Endodermal cell (in vitro differentiated cells): ENCODE results near the gene GPR162. TPM values are rescaled to one million over a fixed set of nuclear protein-coding genes. Genes with fewer than 3 reads are reported as not detected.

Experiments
- DNase-seq: peaks from one replicate; pipeline ENCODE4 v3.0.0-alpha.2; 2017
- H3K27ac ChIP-seq: 2 replicates; pipeline ENCODE4 v1.5.1; 2013; ENCODE audit warnings: mild to moderate bottlenecking, low read depth, low read length, moderate library complexity
- H3K27me3 ChIP-seq: 2 replicates; pipeline ENCODE4 v1.6.1; 2013; ENCODE audit warnings: mild to moderate bottlenecking, low read length, moderate library complexity; ENCODE audit not compliant: insufficient read depth, control insufficient read depth, poor library complexity, severe bottlenecking
- H3K36me3 ChIP-seq: 2 replicates; pipeline ENCODE4 v1.7.0; 2013; ENCODE audit warnings: mild to moderate bottlenecking, low read length, moderate library complexity; ENCODE audit not compliant: control insufficient read depth, insufficient read depth
- H3K4me1 ChIP-seq: one replicate; pipeline ENCODE4 v1.7.0; 2013; ENCODE audit warnings: low read length; ENCODE audit not compliant: control insufficient read depth, insufficient read depth
- H3K4me3 ChIP-seq: 2 replicates; pipeline ENCODE4 v1.5.1; 2013; ENCODE audit warnings: mild to moderate bottlenecking, low read length, moderate library complexity
- H3K9ac ChIP-seq: 2 replicates; pipeline ENCODE4 v1.6.1; 2013; ENCODE audit warnings: mild to moderate bottlenecking, low read length, moderate library complexity; ENCODE audit not compliant: poor library complexity, severe bottlenecking; ENCODE audit errors: extremely low read depth
- H3K9me3 ChIP-seq: 2 replicates; pipeline ENCODE4 v1.6.1; 2013; ENCODE audit warnings: mild to moderate bottlenecking, low read length, moderate library complexity; ENCODE audit not compliant: control insufficient read depth
- H3K27ac Mint-ChIP-seq: 2 replicates; pipeline ENCODE4 v1.8.0; 2020; ENCODE audit warnings: mixed read lengths
- H3K27me3 Mint-ChIP-seq: 2 replicates; pipeline ENCODE4 v1.8.0; 2021; ENCODE audit warnings: mild to moderate bottlenecking, mixed read lengths; ENCODE audit not compliant: insufficient read depth
- H3K36me3 Mint-ChIP-seq: 2 replicates; pipeline ENCODE4 v1.8.0; 2020; ENCODE audit warnings: low read depth, mixed read lengths
- H3K4me1 Mint-ChIP-seq: 2 replicates; pipeline ENCODE4 v1.8.0; 2020; ENCODE audit warnings: mixed read lengths
- H3K4me3 Mint-ChIP-seq: 2 replicates; pipeline ENCODE4 v1.8.0; 2020; ENCODE audit warnings: mild to moderate bottlenecking, moderate library complexity, mixed read lengths
- H3K9me3 Mint-ChIP-seq: 2 replicates; pipeline ENCODE4 v1.8.0; 2020; ENCODE audit warnings: mild to moderate bottlenecking, mixed read lengths
- WGBS, 2 experiments: methylation state at CpG; one replicate each; pipeline versions ENCODE4 v1.1.5 to v1.1.7; 2013; ENCODE audit warnings: missing lambda C conversion rate in 2 of 2, mixed read lengths in 1 of 2; ENCODE audit not compliant: insufficient coverage in 1 of 2, insufficient read length in 1 of 2; 5-methylcytosine and 5-hydroxymethylcytosine counted together
- total RNA-seq, 2 donors: library from RNA; stranded (reverse); fragmentation: NEBNext Ultra II Directional in 1 of 2; extraction: Animal tissue kit (Norgen Biotek cat#: 25700) in 1 of 2; gene quantifications; 2 replicates in 1 of 2; 3 replicates in 1 of 2; pipeline ENCODE4 v1.2.1, GENCODE V29; 2021
- TF ChIP-seq, protein P1 (sequence below): fragments of 200-600 bp; sonication (generic); conservative IDR thresholded peaks from 2 replicates; pipeline ENCODE4 v1.5.0; 2021; ENCODE audit warnings: antibody characterized with exemption, mild to moderate bottlenecking

Gene GPR162
- total RNA-seq, 2 donors from 2014 or later: 14.7 to 15.0 TPM

GRCh38 chr12:6826125-6826733, 4.6 kb downstream of the GPR162 start:
- Mint-ChIP-seq H3K4me3 (no peak overlapping the region), H3K27me3 (peaks cover 64% of the 10 kb centered on the region), H3K36me3 (peaks cover 6% of the 10 kb centered on the region), H3K9me3 (no peaks in the 10 kb centered on the region), H3K27ac (no peak overlapping the region), H3K4me1 (peaks cover 29% of the 10 kb centered on the region)
- DNase-seq: peak; percentile 52
- Histone ChIP-seq H3K4me3 (no peak overlapping the region), H3K27me3 (peaks cover 19% of the 10 kb centered on the region), H3K36me3 (peaks cover 6% of the 10 kb centered on the region), H3K27ac (no peak overlapping the region), H3K9ac (no peak overlapping the region), H3K9me3 (no peaks in the 10 kb centered on the region), H3K4me1 (peaks cover 2% of the 10 kb centered on the region)
- TF ChIP-seq, protein P1, sequence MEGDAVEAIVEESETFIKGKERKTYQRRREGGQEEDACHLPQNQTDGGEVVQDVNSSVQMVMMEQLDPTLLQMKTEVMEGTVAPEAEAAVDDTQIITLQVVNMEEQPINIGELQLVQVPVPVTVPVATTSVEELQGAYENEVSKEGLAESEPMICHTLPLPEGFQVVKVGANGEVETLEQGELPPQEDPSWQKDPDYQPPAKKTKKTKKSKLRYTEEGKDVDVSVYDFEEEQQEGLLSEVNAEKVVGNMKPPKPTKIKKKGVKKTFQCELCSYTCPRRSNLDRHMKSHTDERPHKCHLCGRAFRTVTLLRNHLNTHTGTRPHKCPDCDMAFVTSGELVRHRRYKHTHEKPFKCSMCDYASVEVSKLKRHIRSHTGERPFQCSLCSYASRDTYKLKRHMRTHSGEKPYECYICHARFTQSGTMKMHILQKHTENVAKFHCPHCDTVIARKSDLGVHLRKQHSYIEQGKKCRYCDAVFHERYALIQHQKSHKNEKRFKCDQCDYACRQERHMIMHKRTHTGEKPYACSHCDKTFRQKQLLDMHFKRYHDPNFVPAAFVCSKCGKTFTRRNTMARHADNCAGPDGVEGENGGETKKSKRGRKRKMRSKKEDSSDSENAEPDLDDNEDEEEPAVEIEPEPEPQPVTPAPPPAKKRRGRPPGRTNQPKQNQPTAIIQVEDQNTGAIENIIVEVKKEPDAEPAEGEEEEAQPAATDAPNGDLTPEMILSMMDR: no peak
- WGBS, 2 experiments: 79 to 84% methylated on average over 15 to 17 of the region's 17 CpGs

- Histone ChIP-seq H3K9me3 (no peaks in the 10 kb centered on the region), H3K4me1 (peaks cover 2% of the 10 kb centered on the region), H3K27ac (peak overlapping the region; percentile 61), H3K36me3 (peaks cover 13% of the 10 kb centered on the region), H3K4me3 (no peak overlapping the region), H3K9ac (no peak overlapping the region), H3K27me3 (peaks cover 19% of the 10 kb centered on the region)
- Mint-ChIP-seq H3K4me3 (peak overlapping the region; percentile 99), H3K36me3 (peaks cover 12% of the 10 kb centered on the region), H3K27ac (peak overlapping the region; percentile 67), H3K9me3 (no peaks in the 10 kb centered on the region), H3K4me1 (peaks cover 28% of the 10 kb centered on the region), H3K27me3 (peaks cover 59% of the 10 kb centered on the region)
- DNase-seq: peak; percentile 58
- TF ChIP-seq, protein P1: peak; percentile 0
- WGBS, 2 experiments: 84 to 88% methylated on average over 6 to 22 of the region's 22 CpGs
Measured at GRCh38 chr12:6826734-6827436, 5.3 kb downstream of the GPR162 start.

- Histone ChIP-seq H3K4me1 (peaks cover 2% of the 10 kb centered on the region), H3K9ac (no peak overlapping the region), H3K4me3 (no peak overlapping the region), H3K27ac (peak overlapping the region; percentile 61), H3K9me3 (no peaks in the 10 kb centered on the region), H3K36me3 (peaks cover 17% of the 10 kb centered on the region), H3K27me3 (peaks cover 16% of the 10 kb centered on the region)
- Mint-ChIP-seq H3K27ac (peak overlapping the region; percentile 67), H3K27me3 (peaks cover 53% of the 10 kb centered on the region), H3K36me3 (peaks cover 17% of the 10 kb centered on the region), H3K4me1 (peaks cover 28% of the 10 kb centered on the region), H3K4me3 (peak overlapping the region; percentile 99), H3K9me3 (no peaks in the 10 kb centered on the region)
- TF ChIP-seq, protein P1: no peak
- 5 to 13% methylated on average over 3 to 7 of the region's 8 CpGs for WGBS, 2 experiments
- peak; percentile 97 for DNase-seq
Measured at GRCh38 chr12:6827437-6827911, 5.9 kb downstream of the GPR162 start.
